ENCODE measurements around the gene ITGB5.

Gene ITGB5

DNA sequence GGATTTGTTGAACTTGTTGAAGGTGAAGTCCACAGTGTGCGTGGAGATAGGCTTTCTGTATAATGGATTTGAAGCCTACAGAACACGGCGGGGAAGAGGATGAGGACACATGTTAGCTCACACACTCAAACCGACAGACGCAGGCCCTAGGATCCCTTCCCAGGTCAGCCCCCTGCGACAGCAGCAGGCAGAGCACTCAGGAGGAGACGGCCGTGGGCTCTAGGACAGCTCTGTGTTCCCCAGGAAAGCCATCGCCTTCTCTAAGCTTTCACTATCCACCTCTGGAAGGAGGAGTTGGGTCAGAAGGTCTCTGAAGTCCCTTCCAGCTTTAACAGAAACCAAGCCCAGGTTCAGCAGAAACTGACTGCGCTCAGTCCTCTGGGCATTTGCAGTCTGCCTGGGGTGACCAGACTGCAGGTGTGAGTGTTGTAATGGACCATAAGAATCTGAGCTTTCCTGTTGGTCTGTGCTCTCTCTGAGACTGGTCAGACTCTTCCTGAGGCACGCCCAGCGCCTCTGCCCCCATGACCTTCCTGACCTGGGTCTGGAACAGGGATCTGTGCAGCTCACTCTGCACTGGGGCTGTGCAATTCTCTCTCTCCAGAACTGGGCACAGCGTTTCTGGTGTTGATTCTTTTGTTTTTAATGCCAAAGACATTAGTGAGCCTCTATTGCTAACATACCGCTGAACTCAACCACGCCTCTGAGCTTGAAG lies 123.4 kb downstream of the ITGB5 start:
- no peaks in the 10 kb centered on the region for H3K79me2 ChIP-seq (ENCODE audit: insufficient read depth, low read length)
- H3K9me2 ChIP-seq (ENCODE audit: low read depth, low read length): no peaks in the 10 kb centered on the region
- H3K27me3 ChIP-seq (ENCODE audit: insufficient read depth, low read length): peaks cover 5% of the 10 kb centered on the region; the same call in 1 of the 2 replicates
- H3K9me3 ChIP-seq (ENCODE audit: low read length): no peaks in the 10 kb centered on the region
- no peaks in the 10 kb centered on the region for H3K4me1 ChIP-seq (ENCODE audit: insufficient read depth, low read length, severe bottlenecking)
- no peaks in the 10 kb centered on the region for H3F3A ChIP-seq (ENCODE audit: insufficient read depth, low read length)
- no peak overlapping the region for H3K27ac ChIP-seq (ENCODE audit: low read depth, low read length, poor library complexity, severe bottlenecking)
- H4K20me1 ChIP-seq (ENCODE audit: insufficient read depth, low read length): no peaks in the 10 kb centered on the region
- H2AFZ ChIP-seq (ENCODE audit: low read length): no peak overlapping the region
- no peaks in the 10 kb centered on the region for H3K36me3 ChIP-seq (ENCODE audit: insufficient read depth, low read length)
- H3K9ac ChIP-seq (ENCODE audit: low read length): no peak overlapping the region
- no peak overlapping the region for H3K4me2 ChIP-seq (ENCODE audit: low read length)
- H3K4me3 ChIP-seq (ENCODE audit: low read depth, low read length, poor library complexity, severe bottlenecking): no peak overlapping the region
- TF ChIP-seq EZH2 (IDR thresholded peaks at IDR 0.05; ENCODE audit: borderline replicate concordance, low read length): no peak
- TF ChIP-seq, protein P1, sequence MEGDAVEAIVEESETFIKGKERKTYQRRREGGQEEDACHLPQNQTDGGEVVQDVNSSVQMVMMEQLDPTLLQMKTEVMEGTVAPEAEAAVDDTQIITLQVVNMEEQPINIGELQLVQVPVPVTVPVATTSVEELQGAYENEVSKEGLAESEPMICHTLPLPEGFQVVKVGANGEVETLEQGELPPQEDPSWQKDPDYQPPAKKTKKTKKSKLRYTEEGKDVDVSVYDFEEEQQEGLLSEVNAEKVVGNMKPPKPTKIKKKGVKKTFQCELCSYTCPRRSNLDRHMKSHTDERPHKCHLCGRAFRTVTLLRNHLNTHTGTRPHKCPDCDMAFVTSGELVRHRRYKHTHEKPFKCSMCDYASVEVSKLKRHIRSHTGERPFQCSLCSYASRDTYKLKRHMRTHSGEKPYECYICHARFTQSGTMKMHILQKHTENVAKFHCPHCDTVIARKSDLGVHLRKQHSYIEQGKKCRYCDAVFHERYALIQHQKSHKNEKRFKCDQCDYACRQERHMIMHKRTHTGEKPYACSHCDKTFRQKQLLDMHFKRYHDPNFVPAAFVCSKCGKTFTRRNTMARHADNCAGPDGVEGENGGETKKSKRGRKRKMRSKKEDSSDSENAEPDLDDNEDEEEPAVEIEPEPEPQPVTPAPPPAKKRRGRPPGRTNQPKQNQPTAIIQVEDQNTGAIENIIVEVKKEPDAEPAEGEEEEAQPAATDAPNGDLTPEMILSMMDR (IDR thresholded peaks at IDR 0.05; ENCODE audit: low read length): no peak

DNA sequence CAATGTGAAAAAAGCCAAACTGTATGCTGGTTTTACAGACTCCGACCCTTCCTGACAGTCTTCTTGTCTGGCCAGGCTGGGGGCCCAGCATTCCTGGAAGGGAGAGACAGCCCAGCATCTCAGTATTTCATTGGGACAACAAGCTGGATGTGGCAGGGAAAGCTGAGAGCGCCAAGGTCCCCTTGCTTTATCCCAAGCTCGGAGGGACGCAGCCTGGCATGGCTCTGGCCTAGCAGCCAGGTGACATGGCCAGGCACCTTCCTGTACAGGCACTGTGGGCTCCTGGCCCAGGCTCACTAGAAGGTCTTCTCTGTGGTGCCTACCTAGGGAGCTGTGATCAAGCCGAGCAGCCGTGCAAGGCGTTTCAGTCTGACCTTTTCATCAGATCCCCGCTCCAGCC lies 124.0 kb downstream of the ITGB5 start:
- Histone ChIP-seq H3K36me3 (ENCODE audit: insufficient read depth, low read length) (no peaks in the 10 kb centered on the region), H3K9me2 (ENCODE audit: low read depth, low read length) (no peaks in the 10 kb centered on the region), H3F3A (ENCODE audit: insufficient read depth, low read length) (no peaks in the 10 kb centered on the region), H2AFZ (ENCODE audit: low read length) (no peak overlapping the region), H3K4me1 (ENCODE audit: insufficient read depth, low read length, severe bottlenecking) (no peaks in the 10 kb centered on the region), H3K9me3 (ENCODE audit: low read length) (no peaks in the 10 kb centered on the region), H3K27ac (ENCODE audit: low read depth, low read length, poor library complexity, severe bottlenecking) (no peak overlapping the region), H3K4me3 (ENCODE audit: low read depth, low read length, poor library complexity, severe bottlenecking) (no peak overlapping the region), H3K79me2 (ENCODE audit: insufficient read depth, low read length) (no peaks in the 10 kb centered on the region), H3K27me3 (ENCODE audit: insufficient read depth, low read length) (peaks cover 5% of the 10 kb centered on the region; the same call in 1 of the 2 replicates), H3K9ac (ENCODE audit: low read length) (no peak overlapping the region), H4K20me1 (ENCODE audit: insufficient read depth, low read length) (no peaks in the 10 kb centered on the region), H3K4me2 (ENCODE audit: low read length) (no peak overlapping the region)
- no peak for TF ChIP-seq EZH2 (IDR thresholded peaks at IDR 0.05; ENCODE audit: borderline replicate concordance, low read length)
- TF ChIP-seq, protein P1 (IDR thresholded peaks at IDR 0.05; ENCODE audit: low read length): no peak

DNA sequence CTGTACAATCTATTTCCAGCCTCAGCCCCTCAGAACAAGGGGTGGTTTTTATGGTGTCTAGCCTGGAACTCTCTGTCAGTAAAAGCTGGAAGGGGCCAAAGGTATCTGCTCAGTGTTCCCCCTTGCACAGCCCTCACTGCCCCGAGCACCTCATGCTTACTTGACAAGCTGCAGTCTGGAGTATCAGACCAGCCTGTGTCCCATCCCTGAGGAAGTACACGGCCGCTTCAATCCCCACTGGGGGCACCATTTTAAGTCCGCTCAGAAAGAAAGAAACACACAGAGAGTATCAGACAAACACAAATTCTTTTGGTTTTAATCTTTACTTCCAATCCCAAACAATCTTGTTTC lies 124.5 kb downstream of the ITGB5 start:
- Histone ChIP-seq H3K9me2 (ENCODE audit: low read depth, low read length) (no peaks in the 10 kb centered on the region), H3K79me2 (ENCODE audit: insufficient read depth, low read length) (no peaks in the 10 kb centered on the region), H2AFZ (ENCODE audit: low read length) (no peak overlapping the region), H3K4me2 (ENCODE audit: low read length) (no peak overlapping the region), H3K36me3 (ENCODE audit: insufficient read depth, low read length) (no peaks in the 10 kb centered on the region), H3F3A (ENCODE audit: insufficient read depth, low read length) (no peaks in the 10 kb centered on the region), H3K9me3 (ENCODE audit: low read length) (no peaks in the 10 kb centered on the region), H3K4me3 (ENCODE audit: low read depth, low read length, poor library complexity, severe bottlenecking) (no peak overlapping the region), H3K4me1 (ENCODE audit: insufficient read depth, low read length, severe bottlenecking) (no peaks in the 10 kb centered on the region), H3K27me3 (ENCODE audit: insufficient read depth, low read length) (peaks cover 5% of the 10 kb centered on the region; the same call in 1 of the 2 replicates), H3K9ac (ENCODE audit: low read length) (no peak overlapping the region), H3K27ac (ENCODE audit: low read depth, low read length, poor library complexity, severe bottlenecking) (no peak overlapping the region), H4K20me1 (ENCODE audit: insufficient read depth, low read length) (no peaks in the 10 kb centered on the region)
- no peak for TF ChIP-seq EZH2 (IDR thresholded peaks at IDR 0.05; ENCODE audit: borderline replicate concordance, low read length)

Data from OCI-LY1 (cell line).